Right renal cortex interstitium (tissue), 3 donors: ENCODE results near the gene ALKBH8. TPM values are rescaled to one million over a fixed set of nuclear protein-coding genes. Genes with fewer than 3 reads are reported as not detected.
"Not testable (repeated sequence)": the region's sequence is repeated elsewhere in the genome, so short reads cannot be mapped to it uniquely, and the experiment has no call there.

Source experiments
- DNase-seq, 3 donors: peaks; one replicate each; pipeline ENCODE4 v3.0.0-alpha.2; 2013; ENCODE audit warnings: low read depth in 3 of 3, low spot score in 2 of 3
- polyA plus RNA-seq, 3 donors: library from polyadenylated mRNA; unstranded; fragments of 120-200 nt; gene quantifications; one replicate each; pipeline ENCODE4 v1.2.1, GENCODE V29; 2013; ENCODE audit not compliant: insufficient read length in 3 of 3

ALKBH8 gene
- polyA plus RNA-seq, 3 donors = 11.4 to 13.7 (median 12.0) TPM

DNA sequence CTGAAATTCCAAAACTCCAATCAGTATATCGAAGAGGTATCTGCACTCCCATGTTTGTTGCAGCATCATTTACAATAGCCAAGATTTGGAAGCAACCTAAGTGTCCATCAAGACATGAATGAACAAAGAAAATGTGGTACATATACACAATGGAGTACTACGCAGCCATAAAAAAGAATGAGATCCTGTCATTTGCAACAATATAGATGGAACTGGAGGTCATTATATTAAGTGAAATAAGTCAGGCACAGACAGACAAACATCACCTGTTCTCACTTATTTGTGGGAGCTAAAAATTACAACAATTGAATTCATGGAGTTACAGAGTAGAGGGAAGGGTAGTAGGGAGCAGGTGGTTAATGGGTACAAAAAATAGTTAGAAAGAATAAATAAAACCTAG lies 13.6 kb upstream of the ALKBH8 start:
- not testable (repeated sequence) for DNase-seq

DNA sequence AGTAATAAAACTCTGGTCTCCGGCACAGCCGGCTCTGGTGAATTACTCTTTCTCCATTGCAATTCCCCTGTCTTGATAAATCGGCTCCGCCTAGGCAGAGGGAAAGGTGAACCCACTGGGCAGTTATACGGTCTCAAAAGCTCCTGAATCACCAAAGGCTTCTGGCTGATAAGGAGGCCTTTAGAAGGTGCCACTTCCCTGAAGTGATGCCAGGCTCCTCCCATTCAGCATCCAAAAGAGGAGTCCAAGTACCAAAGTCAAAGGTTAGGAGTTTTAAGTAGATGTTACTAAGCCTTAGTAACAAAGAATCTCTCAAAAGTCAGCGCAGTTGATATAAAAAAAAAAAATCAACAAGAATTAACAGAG lies 11.8 kb upstream of the ALKBH8 start:
- no peak for DNase-seq

DNA sequence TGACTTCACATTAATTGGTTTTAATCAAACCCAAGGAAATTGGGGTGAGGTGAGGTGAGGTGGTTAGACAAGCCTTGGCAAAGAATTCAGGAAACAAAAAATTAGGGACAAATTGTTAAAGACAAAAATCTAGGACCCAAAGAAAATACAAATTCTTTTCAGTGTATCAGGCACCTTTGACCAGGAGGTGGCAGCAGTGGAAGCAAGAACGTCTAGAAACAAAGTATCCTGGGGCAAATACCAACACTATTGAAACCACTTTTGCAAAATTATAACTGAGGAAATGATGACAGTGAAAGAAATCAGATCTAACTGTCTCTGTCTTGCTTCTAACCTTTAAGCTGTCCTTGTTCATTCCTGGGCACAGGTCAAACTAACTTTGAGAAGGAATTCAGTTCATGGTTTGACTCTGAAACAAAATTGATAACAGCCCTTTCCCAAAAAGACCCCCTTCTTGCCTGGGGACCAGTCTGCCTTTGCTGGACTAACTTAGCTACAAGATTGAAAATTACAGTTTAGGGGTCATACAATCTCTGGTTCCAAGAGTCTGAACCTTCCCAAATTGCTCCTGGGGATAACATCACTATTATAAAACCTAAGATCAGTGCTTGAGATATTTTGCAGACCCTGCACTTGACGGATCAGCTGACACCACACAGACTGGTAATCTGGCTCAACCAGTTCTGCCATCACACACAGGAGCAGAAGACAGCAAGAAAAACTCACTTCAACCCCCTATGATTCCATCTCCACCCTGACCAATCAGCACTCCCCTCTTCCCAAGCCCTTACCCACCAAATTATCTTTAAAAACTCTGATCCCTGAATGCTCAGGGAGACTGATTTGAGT lies 11.2 kb upstream of the ALKBH8 start:
- not testable (repeated sequence) for DNase-seq

DNA sequence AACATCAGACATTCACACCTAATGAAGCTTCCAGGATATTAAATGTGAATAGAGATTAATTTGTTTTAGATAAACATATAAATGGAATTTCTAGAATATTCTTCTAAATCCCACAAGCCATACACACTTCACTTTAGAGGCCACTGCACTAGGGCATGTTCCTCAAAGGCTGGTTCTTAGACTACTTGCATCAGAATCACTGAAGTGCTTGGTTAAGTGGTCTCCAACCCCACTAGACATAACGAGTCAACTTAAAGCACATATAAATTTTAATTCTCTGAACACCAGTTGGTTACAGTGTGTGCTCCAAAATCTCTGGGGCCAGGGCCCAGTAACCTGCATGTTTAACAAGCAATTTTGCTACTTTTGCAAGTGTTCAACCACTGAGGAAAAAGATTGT lies 7.9 kb upstream of the ALKBH8 start:
- no peak for DNase-seq

DNA sequence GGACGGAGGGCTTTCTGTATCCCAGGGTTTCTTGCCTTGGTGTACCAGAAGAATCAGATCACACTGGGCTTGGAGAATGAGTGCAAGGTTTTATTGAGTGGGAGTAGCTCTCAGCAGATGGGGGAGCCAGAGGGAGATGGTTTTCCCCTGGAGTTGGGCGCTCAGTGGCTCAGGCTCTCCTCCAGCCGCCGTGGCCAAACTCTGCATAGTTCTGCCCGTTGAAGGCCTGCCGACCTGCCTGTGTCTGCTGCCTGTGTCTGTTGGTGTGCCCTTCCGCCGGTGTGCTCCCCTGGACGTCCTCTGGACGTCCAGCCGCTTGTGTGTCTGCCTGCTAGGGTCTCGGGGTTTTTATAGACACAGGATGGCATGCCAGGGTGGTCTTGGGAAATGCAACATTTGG lies 4.5 kb upstream of the ALKBH8 start:
- no peak for DNase-seq

DNA sequence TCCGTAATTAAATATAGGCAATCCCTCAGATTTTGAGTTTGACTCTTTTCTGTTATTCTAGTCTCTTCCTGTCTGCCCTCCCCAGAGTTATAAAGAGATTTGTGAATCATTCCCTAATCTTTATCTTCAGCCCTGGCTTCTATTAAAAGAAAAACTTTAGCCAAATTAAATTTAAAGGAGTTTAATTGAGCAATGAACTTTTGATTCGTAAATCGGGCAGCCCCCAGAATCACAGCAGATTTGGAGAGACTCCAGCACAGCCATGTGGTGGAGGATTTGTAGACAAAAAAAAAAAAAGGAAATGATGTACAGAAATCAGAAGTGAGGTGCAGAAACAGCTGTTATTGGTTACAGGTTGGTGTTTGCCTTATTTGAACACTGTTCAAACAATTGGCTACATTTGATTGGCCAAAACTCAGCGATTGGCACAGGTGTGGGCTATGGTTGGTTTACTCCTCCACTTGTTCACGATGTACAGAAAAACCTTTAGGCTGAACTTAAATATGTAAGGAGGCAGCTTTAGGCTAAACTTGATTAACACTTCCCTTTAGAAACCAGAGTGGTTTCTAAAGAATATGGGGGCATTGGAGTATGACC lies 2.3 kb upstream of the ALKBH8 start:
- no peak for DNase-seq

DNA sequence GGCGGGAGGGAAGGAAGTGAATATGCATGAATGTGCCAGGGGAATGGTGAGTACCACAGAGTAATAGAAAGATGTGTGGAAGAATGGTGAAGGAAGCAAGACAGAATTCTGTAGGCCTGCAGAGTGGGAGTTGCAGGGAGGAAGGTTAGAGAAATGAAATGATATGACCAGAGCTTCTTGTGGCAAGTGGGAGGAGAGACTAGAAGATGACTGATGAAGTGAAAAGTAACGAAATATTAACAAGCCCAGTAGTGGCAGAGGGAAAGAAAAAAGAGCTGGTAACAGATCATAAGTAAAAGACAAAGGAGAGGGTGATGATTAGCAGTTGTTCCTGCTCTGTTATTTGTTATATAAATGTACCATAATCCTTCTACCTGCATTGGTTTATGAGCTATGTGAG lies 1.0 kb upstream of the ALKBH8 start:
- no peak for DNase-seq

DNA sequence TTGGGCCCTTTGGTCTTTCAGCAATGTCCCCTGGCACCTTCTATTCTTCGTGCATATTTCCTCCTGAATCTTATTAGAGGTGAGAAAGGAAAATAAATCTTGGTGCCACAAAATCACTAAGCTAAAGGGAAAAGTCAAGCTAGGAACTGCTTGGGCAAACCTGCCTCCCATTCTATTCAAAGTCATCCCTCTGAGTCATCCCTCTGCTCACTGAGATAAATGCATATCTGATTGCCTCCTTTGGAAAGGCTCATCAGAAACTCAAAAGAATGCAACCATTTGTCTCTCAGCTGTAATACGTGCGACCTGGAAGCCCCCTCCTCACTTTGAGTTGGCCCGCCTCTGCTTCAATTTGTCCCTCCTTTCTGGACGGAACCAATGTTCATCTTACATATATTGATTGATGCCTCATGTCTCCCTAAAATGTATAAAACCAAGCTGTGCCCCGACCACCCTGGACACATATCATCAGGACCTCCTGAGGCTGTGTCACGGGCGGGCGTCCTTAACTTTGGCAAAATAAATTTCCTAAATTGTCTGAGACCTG lies 493 bp upstream of the ALKBH8 start:
- DNase-seq = not testable (repeated sequence)

DNA sequence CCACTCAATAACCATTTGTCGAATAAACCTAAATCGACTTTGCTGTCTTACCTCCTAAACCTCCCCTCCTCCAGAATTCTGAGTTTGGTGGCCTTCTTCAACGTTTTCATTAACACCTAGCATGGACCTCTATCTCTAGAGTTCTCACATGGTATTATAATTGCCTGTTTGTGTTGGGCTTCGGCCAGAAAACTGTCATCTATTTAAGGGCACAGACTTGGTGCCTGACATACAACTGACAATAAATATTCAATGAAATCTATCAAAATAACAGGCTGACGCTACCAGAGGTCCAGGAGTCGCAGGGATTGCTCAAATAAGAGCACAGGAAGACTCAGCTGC lies 687 bp downstream of the ALKBH8 start:
- DNase-seq = no peak

DNA sequence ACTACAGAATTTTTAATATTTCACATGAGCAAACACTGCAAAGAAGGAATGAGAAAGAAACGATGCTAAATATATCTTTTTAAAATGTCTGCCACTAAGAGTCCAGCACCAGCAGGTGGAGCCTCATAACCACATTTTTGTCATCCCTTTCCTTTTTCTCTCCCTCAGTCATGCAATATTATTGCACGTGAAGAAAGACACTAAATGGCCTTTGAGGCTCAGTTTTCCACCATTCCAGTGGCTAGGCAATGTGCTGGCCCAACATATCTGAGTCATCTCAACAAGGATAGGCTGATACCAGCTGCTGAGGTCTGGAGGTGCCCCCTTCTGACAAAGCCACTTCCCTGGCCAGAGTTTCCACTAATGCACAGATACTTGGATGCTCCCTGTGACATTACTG lies 1.8 kb downstream of the ALKBH8 start:
- DNase-seq = no peak

DNA sequence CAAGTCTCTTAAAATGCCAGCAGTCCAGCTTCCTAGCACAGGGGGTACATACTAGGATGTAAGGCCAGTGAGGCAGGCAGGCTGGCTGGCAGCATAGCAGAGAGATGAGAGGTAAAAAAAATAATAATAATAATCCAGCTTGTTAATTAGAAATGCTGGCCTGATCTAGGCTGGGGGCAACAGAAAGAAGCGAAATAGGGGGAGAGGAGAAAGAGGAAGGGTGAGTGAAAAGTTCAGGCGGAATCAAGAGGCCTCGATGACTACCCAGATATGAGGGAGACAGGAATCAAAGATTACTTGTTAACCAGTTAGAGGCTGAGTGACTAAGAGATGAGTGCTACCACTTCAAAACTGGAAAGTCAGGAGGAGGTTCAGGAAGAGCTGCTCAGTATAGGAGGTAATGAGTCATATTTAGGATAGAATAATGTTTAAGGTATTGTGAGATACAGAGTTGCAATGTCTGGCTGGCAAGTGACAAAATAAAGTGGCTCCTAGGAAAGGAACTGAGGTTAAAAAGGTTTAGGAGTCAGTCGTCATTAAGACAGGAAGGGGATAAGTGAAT lies 2.8 kb downstream of the ALKBH8 start:
- DNase-seq = no peak

DNA sequence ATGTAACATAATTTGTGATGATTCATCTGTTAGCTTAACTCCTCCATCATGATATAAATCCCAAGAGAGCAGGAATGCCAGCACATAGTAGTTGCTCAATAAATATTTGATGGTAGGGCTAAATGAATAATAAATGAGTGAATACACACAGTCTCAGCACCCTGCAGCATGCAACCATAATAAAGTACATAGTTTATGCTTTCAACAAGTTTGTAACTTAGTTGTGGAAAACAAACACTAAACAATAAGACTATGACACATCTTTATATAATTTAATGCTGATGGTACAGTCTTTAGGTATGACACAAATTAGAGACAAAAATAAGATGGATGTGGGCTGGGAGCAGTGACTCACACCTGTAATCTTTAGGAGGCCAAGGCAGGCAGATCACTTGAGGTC lies 3.8 kb downstream of the ALKBH8 start:
- no peak for DNase-seq

DNA sequence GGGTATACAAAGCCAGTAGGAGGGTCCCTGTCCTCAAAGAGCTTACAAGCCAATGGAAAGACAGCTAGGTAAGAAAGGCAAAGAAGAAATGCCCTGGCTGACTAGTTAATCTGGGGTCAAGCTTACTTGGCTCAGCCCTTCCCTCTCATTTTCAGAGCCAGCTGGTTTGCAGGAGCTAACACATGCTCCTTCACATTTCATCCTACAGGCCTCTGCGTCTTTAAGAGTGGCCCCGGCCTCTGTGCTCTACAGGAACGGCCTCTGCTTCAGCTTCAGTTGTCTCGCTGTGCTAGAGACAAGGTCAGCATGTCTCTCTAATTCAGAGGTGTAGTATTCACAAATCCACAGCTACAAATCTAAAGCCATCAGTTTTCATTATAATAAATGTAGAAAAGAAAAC lies 15.2 kb downstream of the ALKBH8 start:
- no peak for DNase-seq

DNA sequence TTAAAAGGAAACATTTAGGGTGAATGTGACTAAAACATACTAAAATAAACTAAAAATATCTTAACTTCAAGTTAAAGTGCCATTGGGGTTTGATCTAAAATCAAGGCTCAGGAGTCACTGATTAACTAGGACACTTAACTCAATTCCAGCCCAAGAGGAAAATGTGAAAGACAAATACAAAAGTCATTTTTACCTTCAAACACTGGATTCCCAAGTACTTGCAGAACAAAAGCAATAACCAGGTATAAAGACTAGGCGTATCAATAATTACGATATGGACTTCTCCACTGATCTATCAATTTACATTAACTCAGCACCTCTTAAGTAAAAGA lies 15.6 kb downstream of the ALKBH8 start:
- no peak for DNase-seq

DNA sequence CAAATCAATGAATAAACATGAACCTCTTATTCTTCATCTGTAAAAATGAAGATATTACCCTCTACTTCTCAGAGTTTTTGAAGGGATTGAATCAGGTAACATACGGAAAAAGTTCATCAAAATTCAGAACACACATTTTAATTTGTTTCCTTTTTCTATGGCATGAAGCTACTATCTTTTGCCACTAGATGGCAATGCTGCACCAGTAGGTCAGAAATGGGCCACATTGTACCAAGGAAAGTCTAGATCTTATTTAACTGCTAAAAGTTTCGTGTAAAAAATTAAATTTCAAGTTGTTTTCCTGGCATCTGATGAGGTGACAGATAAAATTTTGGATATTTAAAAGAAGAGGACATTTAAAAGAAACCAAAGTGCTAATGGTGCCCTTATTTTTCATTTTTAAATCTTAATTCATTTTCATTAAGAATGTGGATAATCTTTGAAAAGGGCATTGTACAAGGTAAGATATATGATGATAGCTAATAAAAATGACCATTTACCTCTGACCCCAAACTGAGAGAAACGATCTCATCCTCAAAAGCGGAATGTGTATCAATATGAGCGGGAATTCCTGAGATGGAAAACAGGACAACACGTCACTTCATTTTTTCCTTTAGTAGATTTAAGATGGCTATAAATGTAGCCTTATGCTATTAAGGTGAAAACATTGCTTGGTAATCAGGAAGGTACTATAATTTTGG lies 16.1 kb downstream of the ALKBH8 start:
- DNase-seq = no peak

DNA sequence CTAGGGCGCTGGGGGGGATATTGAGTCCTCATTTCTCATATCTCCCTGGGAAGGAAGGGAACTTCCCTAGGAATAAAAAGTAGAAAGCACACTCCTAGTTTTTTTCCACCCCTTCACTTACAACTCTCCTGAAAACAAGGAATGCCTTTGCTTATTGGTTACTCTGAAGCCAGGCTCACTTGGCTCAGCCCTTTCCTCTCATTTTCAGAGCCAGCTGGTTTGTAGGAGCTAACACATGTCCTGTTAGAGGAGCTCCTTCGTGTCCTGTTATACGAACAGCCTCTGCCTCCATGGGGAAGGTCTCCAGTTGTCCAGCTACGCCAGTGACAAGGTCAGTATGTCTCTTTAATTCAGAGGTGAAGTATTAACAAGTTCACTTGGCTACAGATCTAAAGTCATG lies 17.6 kb downstream of the ALKBH8 start:
- DNase-seq = no peak

DNA sequence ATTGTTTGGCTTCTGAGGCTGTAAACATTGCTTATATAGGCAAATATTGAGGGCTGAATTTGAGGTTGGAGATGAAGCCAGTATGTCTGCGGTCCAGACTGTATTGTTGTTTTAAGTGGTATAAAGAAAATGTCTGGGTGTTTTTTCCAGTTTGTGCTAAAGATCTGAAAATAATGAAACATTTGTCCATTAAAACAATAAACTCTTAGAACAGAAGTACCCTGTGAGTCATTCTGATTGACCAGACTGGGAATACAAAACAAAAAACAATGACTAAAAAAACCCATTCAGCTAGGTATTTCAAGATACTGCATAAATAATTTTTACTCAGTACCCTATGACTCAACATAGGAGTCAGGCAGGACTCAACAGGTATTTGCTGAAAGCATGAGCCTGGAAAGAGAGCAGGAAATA lies 20.4 kb downstream of the ALKBH8 start:
- DNase-seq = no peak

DNA sequence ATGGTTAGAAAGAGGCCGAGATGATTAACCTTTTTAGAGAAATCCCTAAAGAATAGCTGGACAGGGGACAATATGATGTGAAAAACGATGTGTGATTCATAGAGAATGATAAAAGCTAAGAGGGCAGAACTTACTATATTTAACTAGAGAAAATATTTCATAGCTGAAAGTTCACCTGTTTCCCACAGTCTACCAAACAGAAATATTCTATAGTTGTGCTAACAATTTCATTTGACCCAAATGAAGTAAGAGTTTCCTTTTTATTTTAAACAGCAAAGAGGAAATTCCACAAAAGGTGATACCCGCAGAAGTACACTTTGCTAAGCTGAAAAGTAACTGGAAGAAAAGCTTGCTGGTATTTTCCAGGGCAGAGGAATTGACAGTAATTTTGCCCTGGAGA lies 26.7 kb downstream of the ALKBH8 start:
- no peak for DNase-seq

DNA sequence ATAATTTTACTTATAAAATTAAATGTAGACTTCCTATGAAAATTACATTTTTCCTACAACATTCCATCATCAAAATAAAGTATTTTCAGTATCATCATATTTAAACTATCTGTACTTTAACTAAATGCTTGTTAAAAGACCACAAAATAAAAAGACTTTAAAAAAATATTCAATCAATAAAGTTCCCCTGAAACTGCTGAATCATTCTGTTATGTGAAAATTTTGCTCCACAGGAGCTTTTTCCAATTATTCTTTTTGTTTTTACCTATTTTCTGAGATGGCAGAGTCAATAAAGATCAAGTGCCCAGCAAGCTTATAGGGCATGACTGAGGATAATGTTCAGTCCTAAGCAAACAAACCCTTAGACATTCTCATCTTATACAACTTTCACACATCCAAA lies 27.3 kb downstream of the ALKBH8 start:
- no peak for DNase-seq

DNA sequence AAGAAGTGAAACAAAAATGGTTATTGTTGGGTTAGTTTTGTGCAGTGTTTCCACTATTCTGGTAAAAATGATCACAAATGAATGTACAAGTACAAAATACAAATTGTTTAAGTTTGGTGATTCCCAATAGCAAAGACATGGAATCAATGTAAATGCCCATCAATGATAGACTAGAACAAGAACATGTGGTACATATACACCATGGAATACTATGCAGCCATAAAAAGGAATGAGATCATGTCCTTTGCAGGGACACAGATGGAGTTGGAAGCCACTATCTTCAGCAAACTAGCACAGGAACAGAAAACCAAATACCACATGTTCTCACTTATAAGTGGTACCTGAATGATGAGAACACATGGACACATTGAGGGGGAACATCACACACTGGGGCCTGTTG lies 28.4 kb downstream of the ALKBH8 start:
- not testable (repeated sequence) for DNase-seq

DNA sequence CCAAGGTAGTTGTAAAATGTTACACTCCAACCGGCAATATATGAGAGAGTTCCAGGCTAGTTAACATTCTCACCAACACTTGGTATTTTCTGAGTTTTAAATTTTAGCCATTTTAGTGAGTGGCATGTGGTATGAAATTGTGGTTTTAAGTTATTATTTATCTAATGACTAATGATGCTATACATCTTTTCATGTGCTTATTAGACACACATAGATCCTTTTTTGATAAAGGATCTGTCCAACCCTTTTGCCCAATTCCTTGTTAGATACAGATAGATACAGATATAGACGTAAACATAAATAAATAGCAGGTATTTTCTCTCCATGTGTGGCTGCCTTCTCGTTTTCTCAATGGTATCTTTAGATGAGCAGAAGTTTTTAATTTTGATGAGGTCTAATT lies 39.3 kb downstream of the ALKBH8 start:
- no peak for DNase-seq

DNA sequence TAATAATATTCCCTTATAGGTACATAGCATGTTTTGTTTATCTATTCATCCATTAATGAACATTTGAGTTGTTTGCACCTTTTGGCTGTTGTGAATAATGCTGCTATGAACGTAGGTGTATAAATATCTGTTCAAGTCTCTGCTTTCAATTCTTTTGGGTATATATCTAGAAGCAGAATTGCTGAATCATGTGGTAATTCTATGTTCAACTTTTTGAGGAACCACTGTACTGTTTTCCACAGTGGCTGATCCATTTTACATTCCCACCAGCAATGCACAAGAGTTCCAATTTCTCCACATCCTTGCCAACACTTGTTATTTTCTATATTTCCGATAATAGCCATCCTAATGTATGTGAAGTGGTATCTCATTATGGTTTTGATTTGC lies 56.7 kb downstream of the ALKBH8 start:
- DNase-seq = no peak
